Esophagus squamous epithelium (tissue), 5 donors: ENCODE measurements around the gene IFRD1. TPM values are rescaled to one million over a fixed set of nuclear protein-coding genes. Genes with fewer than 3 reads are reported as not detected.

Experiments
- DNase-seq: peaks from one replicate; lab custom pipeline; 2025; lab: John Stamatoyannopoulos, UW
- H3K27ac ChIP-seq, 4 donors: fragments of 200-600 bp; sonication (generic); one replicate each; pipeline ENCODE4 v1.5.1; 2016 to 2019; ENCODE audit warnings: mild to moderate bottlenecking in 1 of 4
- H3K27me3 ChIP-seq, 4 donors: fragments of 200-600 bp; sonication (generic); 1 replicate in 3 of 4; 2 replicates in 1 of 4; pipeline versions ENCODE4 v1.5.1 to v1.6.0; 2017 to 2021; ENCODE audit warnings: antibody characterized with exemption in 1 of 4
- H3K36me3 ChIP-seq, 3 donors: fragments of 200-600 bp; sonication (generic); one replicate each; pipeline ENCODE4 v1.5.1; 2016 to 2019
- H3K4me1 ChIP-seq, 3 donors: fragments of 200-600 bp; sonication (generic); one replicate each; pipeline ENCODE4 v1.5.1; 2017 to 2019
- H3K4me3 ChIP-seq, 4 donors: fragments of 200-600 bp; sonication (generic); 1 replicate in 3 of 4; 2 replicates in 1 of 4; pipeline ENCODE4 v1.5.1; 2016 to 2019; ENCODE audit warnings: mild to moderate bottlenecking in 2 of 4, moderate library complexity in 1 of 4
- H3K9me3 ChIP-seq, 3 donors: fragments of 200-600 bp; sonication (generic); one replicate each; pipeline ENCODE4 v1.5.1; 2016 to 2019
- CTCF ChIP-seq, 6 experiments: fragments of 450-650 bp in 4 of 6; fragments of 200-600 bp in 2 of 6; sonication (generic) in 2 of 6; IDR thresholded peaks; one replicate each; pipeline ENCODE4 v1.5.1; 2016 to 2019; ENCODE audit warnings: antibody characterized with exemption in 6 of 6, mild to moderate bottlenecking in 4 of 6, moderate library complexity in 4 of 6
- POLR2A ChIP-seq, 4 donors: fragments of 450-650 bp; IDR thresholded peaks; one replicate each; pipeline ENCODE4 v1.6.1; 2017; ENCODE audit warnings: antibody characterized with exemption in 4 of 4, mild to moderate bottlenecking in 4 of 4, moderate library complexity in 3 of 4
- WGBS, 2 donors: methylation state at CpG; one replicate each; pipeline ENCODE4 v1.1.5; 2018; 5-methylcytosine and 5-hydroxymethylcytosine counted together
- intact Hi-C: fragments of 100-400 bp; cut with DNase I; formaldehyde crosslinking; loops from one replicate; pipeline ENCODE4 v1.15.0; 2022
- total RNA-seq, 4 donors: library from RNA; depleted of rRNA; stranded (reverse); fragments of >200 nt; gene quantifications; one replicate each; pipeline ENCODE4 v1.1.0, GENCODE V29; 2016
- donor health status: DM: yes; HTN: yes; CAD: no.

The IFRD1 gene
- total RNA-seq, 4 donors from 2014 or later: 19.4 to 52.1 (median 31.1) TPM

GRCh38 chr7:112510001-112510742, 59.9 kb downstream of the IFRD1 start:
- Histone ChIP-seq H3K27ac (no peak overlapping the region), H3K36me3 (no peaks in the 10 kb centered on the region), H3K4me1 (no peaks in the 10 kb centered on the region), H3K4me3 (no peak overlapping the region), H3K9me3 (no peaks in the 10 kb centered on the region), H3K27me3 (no peaks in the 10 kb centered on the region)
- no peak for DNase-seq
- whole genome bisulfite sequencing, 2 donors: 58 to 93% methylated on average over 4 to 5 of the region's 5 CpGs
- intact Hi-C loops: no loop called here
- no peak for TF ChIP-seq POLR2A (IDR thresholded peaks at IDR 0.05)
- TF ChIP-seq CTCF (IDR thresholded peaks at IDR 0.05): no peak

DNA sequence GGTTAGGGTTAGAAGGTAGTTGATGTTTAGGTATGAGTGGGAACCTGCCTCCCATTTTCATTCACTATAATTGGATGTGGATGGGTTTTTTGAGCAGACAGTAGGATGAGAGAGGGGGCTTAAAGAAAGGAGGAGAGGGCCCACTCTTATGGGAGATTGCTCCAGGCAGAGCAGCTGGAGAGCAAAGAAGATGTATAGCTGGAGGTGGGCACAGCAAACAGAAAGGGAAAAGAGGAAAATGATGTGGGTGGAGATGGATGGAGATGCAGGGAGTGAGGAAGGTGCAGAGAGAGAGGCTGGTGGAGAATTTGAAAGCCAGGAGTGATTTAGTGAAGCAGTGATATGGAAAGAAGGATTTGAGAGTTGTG, 60.5 kb downstream of the IFRD1 start:
- Histone ChIP-seq H3K36me3 (no peaks in the 10 kb centered on the region), H3K27ac (no peak overlapping the region), H3K4me3 (no peak overlapping the region), H3K9me3 (no peaks in the 10 kb centered on the region), H3K4me1 (no peaks in the 10 kb centered on the region), H3K27me3 (no peaks in the 10 kb centered on the region)
- intact Hi-C loops: no loop called here
- DNase-seq: no peak
- no peak for TF ChIP-seq POLR2A (IDR thresholded peaks at IDR 0.05)
- TF ChIP-seq CTCF (IDR thresholded peaks at IDR 0.05): no peak

- Histone ChIP-seq H3K4me3 (no peak overlapping the region), H3K36me3 (no peaks in the 10 kb centered on the region), H3K27ac (no peak overlapping the region), H3K4me1 (peaks cover 0 to under 1% (median 0%) of the 10 kb centered on the region in 3 donors), H3K27me3 (no peaks in the 10 kb centered on the region), H3K9me3 (no peaks in the 10 kb centered on the region)
- intact Hi-C loops: no loop called here
- TF ChIP-seq POLR2A (IDR thresholded peaks at IDR 0.05): no peak
- TF ChIP-seq CTCF (IDR thresholded peaks at IDR 0.05): no peak
- DNase-seq: no peak
- WGBS, 2 donors: 88 to 90% methylated on average over 4 to 6 of the region's 6 CpGs
Observed at GRCh38 chr7:112511451-112512202, 61.4 kb downstream of the IFRD1 start.

DNA sequence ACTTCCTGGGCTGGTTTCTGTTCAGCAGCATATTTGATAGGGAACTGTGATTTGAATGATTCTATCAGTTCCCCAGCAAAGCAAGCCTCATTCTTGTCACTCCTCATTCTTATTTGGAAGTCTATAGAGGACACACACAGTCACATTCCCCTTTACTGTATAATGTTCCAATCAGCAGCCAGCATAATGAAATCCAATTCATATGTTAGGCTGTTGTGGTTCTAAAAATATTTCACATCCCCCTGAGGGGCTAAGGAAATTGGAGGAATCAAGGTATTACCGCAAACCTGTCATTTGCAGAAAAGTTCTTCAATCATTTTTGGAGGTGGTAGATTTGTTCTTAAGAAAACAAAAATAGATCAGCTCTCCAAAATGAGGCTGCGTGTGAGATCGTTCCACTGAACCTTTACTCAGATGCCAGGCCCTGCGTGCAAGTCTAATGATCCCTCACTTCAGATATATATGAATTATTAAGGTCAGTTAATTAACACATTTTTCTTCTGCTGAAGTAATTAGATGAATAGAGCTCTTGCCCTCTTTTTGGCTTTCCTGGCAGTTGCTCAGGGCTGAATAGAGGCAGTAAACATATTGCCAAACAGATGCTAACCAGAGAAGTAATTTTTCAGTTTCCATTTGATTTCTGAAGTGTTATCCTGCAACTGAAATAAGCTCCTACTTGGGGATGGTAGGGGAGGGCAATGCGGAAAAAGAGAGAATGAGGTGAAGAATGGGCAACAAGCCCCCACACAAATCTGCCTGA, 62.4 kb downstream of the IFRD1 start:
- Histone ChIP-seq H3K4me3 (no peak overlapping the region), H3K27me3 (no peaks in the 10 kb centered on the region), H3K4me1 (peaks cover 0 to 4% (median 0%) of the 10 kb centered on the region in 3 donors), H3K27ac (no peak overlapping the region), H3K9me3 (no peaks in the 10 kb centered on the region), H3K36me3 (no peaks in the 10 kb centered on the region)
- intact Hi-C loops: no loop called here
- TF ChIP-seq POLR2A (IDR thresholded peaks at IDR 0.05) (no peak), CTCF (IDR thresholded peaks at IDR 0.05) (no peak)
- 89 to 96% methylated on average over 5 of the region's 5 CpGs for WGBS, 2 donors
- no peak for DNase-seq
